ENCODE data around the gene CAST. TPM values are rescaled to one million over a fixed set of nuclear protein-coding genes. Genes with fewer than 3 reads are reported as not detected.

Gene CAST
- total and polyA plus RNA-seq, 2 donors (not counting 1 experiment from before 2014, with no cell fraction given): 41.0 to 231 TPM

GRCh38 chr5:96714450-96714849 is 52.3 kb downstream of the CAST start:
- no peaks in the 10 kb centered on the region for H3K27me3 Mint-ChIP-seq
- peaks cover 1 to 13% of the 10 kb centered on the region in 2 experiments for H3K36me3 ChIP-seq (replicated peaks in 1 of 2; ENCODE audit: control extremely low read depth in 1 of 2, control insufficient read depth in 1 of 2, extremely low read depth in 1 of 2, insufficient read depth in 2 of 2, low read length in 1 of 2)
- TF ChIP-seq EZH2 (IDR thresholded peaks at IDR 0.05; ENCODE audit: borderline replicate concordance, insufficient read depth, low read depth, low read length, poor library complexity, severe bottlenecking): no peak
- TF ChIP-seq CTCF (IDR thresholded peaks at IDR 0.05): no peak
- peak overlapping the region; percentile 54 for H3K27ac Mint-ChIP-seq
- peaks cover 76% of the 10 kb centered on the region for H4K20me1 ChIP-seq (ENCODE audit: control insufficient read depth, insufficient read depth, low read length, poor library complexity, severe bottlenecking)
- H3K27me3 ChIP-seq (replicated peaks in 1 of 4; ENCODE audit: control extremely low read depth in 1 of 4, control insufficient read depth in 3 of 4, insufficient read depth in 4 of 4, low read length in 3 of 4): no peaks in the 10 kb centered on the region
- ChIA-PET CTCF (interaction anchor here (1.5 kb wide), 1 partner anchor 100 kb away, joined by 3 read pairs; no protein-coding TSS in a partner anchor), POLR2A (no interaction called here)
- H3K4me1 Mint-ChIP-seq: peaks cover 28% of the 10 kb centered on the region
- no peak overlapping the region for H3K4me3 Mint-ChIP-seq
- H3K9ac ChIP-seq (ENCODE audit: low read length): no peak overlapping the region
- peaks cover 72% of the 10 kb centered on the region for H3K79me2 ChIP-seq (ENCODE audit: control insufficient read depth, insufficient read depth, low read length)
- peaks cover 6 to 8% of the 10 kb centered on the region in 2 donors for H3K4me1 ChIP-seq (ENCODE audit: control insufficient read depth in 2 of 2, insufficient read depth in 2 of 2, low read length in 2 of 2)
- intact Hi-C loops (cut with micrococcal nuclease): no loop called here
- no peak overlapping the region for H2AFZ ChIP-seq (ENCODE audit: insufficient read depth, low read depth, low read length, poor library complexity, severe bottlenecking)
- DNase-seq (no peak), ATAC-seq (ENCODE audit: low read depth) (no peak)
- no peak overlapping the region for H3K4me3 ChIP-seq (ENCODE audit: control extremely low read depth in 1 of 5, extremely low read depth in 1 of 5, insufficient read depth in 1 of 5, low read depth in 2 of 5, low read length in 4 of 5)
- no peak overlapping the region for H3K4me2 ChIP-seq (replicated peaks; ENCODE audit: low read depth, low read length, poor library complexity, severe bottlenecking)
- H3K9me3 Mint-ChIP-seq (ENCODE audit: insufficient read depth): no peaks in the 10 kb centered on the region
- H3K27ac ChIP-seq (ENCODE audit: low read length in 2 of 2): peak overlapping the region in 1 of 2 donors; percentile 38
- no peaks in the 10 kb centered on the region for H3K9me3 ChIP-seq (ENCODE audit: control extremely low read depth in 1 of 3, control insufficient read depth in 2 of 3, insufficient read depth in 1 of 3, low read length in 2 of 3)

- H3K4me2 ChIP-seq (replicated peaks; ENCODE audit: low read depth, low read length, poor library complexity, severe bottlenecking): no peak overlapping the region
- no peak overlapping the region for H3K9ac ChIP-seq (ENCODE audit: low read length)
- DNase-seq (peak; percentile 52), ATAC-seq (ENCODE audit: low read depth) (peak; percentile 41)
- H3K4me3 ChIP-seq (ENCODE audit: control extremely low read depth in 1 of 5, extremely low read depth in 1 of 5, insufficient read depth in 1 of 5, low read depth in 2 of 5, low read length in 4 of 5): no peak overlapping the region
- peak overlapping the region; percentile 54 for H3K27ac Mint-ChIP-seq
- no peak overlapping the region for H2AFZ ChIP-seq (ENCODE audit: insufficient read depth, low read depth, low read length, poor library complexity, severe bottlenecking)
- peak overlapping the region in 1 of 2 donors; percentile 38 for H3K27ac ChIP-seq (ENCODE audit: low read length in 2 of 2)
- no peaks in the 10 kb centered on the region for H3K27me3 Mint-ChIP-seq
- peaks cover 77% of the 10 kb centered on the region for H4K20me1 ChIP-seq (ENCODE audit: control insufficient read depth, insufficient read depth, low read length, poor library complexity, severe bottlenecking)
- ChIA-PET CTCF (interaction anchor here (1.5 kb wide), 1 partner anchor 101 kb away, joined by 3 read pairs; no protein-coding TSS in a partner anchor), POLR2A (no interaction called here)
- H3K9me3 ChIP-seq (ENCODE audit: control extremely low read depth in 1 of 3, control insufficient read depth in 2 of 3, insufficient read depth in 1 of 3, low read length in 2 of 3): no peaks in the 10 kb centered on the region
- peaks cover 6 to 8% of the 10 kb centered on the region in 2 donors for H3K4me1 ChIP-seq (ENCODE audit: control insufficient read depth in 2 of 2, insufficient read depth in 2 of 2, low read length in 2 of 2)
- no peaks in the 10 kb centered on the region for H3K9me3 Mint-ChIP-seq (ENCODE audit: insufficient read depth)
- H3K4me3 Mint-ChIP-seq: no peak overlapping the region
- peaks cover 66% of the 10 kb centered on the region for H3K79me2 ChIP-seq (ENCODE audit: control insufficient read depth, insufficient read depth, low read length)
- H3K4me1 Mint-ChIP-seq: peaks cover 28% of the 10 kb centered on the region
- intact Hi-C loops (cut with micrococcal nuclease): no loop called here
- H3K36me3 ChIP-seq (replicated peaks in 1 of 2; ENCODE audit: control extremely low read depth in 1 of 2, control insufficient read depth in 1 of 2, extremely low read depth in 1 of 2, insufficient read depth in 2 of 2, low read length in 1 of 2): peaks cover 1 to 13% of the 10 kb centered on the region in 2 experiments
- TF ChIP-seq CTCF (IDR thresholded peaks at IDR 0.05) (no peak), EZH2 (IDR thresholded peaks at IDR 0.05; ENCODE audit: borderline replicate concordance, insufficient read depth, low read depth, low read length, poor library complexity, severe bottlenecking) (no peak)
- WGBS (ENCODE audit: insufficient coverage): 40% methylated on average over 2 of the region's 2 CpGs
- no peaks in the 10 kb centered on the region for H3K27me3 ChIP-seq (replicated peaks in 1 of 4; ENCODE audit: control extremely low read depth in 1 of 4, control insufficient read depth in 3 of 4, insufficient read depth in 4 of 4, low read length in 3 of 4)
Observed at GRCh38 chr5:96714951-96715451, 52.8 kb downstream of the CAST start.
